HG02938 (cell line): ENCODE results near the gene CSF1R.

Experiments used
- ATAC-seq: cut with Tn5 transposase; IDR thresholded peaks from one replicate; pipeline ENCODE4 v1.9.1; 2021; ENCODE audit warnings: mild to moderate bottlenecking, moderate library complexity; ENCODE audit not compliant: unreplicated experiment

CSF1R gene

DNA sequence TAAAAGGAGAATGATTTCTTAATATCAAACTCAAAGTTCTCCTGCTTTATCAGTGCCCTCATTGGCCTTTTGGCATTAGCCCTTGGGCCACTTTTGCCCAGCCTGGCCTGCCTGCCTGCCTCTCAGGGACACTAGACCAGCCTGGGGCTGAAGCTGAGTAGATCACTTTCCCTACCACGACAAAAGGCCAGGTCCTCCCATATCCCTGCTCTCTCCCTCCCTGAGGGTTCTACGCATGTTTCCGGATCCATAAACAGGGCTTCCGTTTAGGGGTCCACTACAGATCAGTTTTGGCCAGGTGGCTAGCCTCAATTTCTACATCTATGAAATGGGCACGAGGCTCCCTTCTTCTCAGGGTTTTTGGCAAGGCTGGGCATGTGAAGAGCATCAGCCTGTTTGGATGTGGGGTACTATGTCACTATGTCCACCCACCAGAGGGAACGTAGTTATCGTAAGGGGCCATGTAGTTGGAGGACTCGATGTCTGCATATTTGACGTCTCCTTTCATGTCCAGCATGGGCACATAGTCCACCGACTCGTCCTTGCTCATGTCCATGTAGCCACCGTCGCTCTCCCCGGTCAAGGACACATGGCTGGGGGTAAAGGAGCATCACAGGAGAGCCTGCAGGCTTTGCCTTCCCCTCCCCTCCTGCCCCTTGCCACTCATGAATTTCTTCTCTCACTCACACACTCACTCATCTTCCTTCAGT, 35.2 kb upstream of the CSF1R start:
- no peak for ATAC-seq

DNA sequence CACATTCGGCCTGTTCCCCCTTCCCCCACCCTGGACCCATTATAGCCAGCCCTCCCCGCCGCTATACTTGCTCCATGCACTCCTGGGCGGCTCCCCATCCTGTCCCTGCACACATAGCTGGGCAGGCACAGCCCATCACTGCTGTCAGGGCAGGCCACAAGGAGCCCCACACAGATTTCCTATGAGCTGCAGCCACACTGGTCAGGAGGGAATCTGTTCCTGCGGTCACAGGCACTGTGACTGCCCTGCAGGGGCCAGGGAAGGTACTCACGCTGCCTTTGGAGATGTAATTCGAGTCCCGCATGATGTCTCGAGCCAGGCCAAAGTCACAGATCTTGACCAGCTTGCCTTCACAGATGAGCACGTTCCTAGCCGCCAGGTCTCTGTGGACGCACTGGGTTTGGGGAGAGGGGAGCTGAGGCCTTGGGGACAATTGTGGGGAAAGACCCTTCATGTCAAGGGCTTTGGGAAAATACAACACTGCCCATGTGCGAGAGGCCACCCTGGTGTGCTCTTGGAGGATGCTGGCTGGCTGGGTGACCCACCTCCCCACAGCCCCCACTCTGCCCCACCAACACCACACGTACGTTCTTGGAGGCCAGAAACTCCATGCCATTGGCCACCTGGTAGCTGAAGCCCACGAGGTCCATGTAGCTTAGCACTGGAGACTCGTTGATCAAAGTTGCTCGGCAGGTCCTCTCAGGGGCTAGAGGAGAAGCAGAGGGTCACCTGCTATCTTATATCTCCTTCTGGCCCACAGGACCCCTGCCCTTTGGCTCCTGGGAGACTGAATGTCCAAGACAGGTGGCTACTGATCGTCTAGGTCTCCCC, 34.5 kb upstream of the CSF1R start:
- no peak for ATAC-seq

DNA sequence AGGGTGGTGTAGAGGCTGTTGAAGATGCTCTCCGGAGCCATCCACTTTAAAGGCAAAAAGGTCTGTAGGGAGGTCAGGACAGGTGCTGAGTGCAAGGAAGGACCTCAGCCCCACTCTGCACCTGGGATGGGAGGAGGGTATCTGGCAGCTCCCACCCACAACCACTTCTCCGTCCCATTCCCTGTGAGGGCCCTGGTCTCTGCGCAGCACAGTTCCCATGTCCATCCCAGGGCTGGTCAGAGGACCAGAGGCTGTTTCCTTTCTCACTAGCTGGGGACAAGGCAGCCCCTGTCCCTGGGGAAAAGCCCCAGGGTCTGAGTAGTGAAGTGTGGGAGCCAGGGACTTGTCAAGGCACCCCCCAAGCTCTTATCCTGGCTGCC, 33.7 kb upstream of the CSF1R start:
- ATAC-seq, result no peak

DNA sequence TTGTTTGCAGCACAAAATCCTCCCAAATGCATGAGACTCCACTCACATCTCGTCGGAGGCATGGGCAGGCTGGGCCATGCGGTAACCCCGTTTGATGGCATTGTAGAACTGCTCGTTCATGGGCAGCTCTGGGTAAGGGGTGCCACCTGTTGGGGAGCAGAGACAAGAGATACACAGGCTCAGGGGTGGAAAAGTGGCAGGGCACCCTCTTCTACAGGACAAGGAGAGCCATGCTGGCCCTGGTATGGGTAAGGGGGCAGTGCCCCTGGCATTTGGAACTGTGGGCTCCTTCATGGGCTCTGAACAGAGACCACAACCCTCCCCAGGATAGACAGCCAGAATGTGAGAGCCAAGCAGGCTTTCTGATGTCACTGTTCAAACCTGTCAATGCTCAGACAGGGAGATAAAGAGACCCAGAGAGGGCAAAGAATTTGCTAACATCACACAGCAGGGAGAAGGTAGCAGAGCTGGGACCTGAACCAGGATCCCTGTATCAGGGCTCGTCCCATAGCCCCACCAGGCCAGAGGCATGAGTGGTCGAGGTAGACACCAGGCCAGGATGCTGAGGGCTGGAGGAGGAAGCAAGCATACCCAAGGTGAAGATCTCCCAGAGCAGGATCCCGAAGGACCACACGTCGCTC, 33.2 kb upstream of the CSF1R start:
- no peak for ATAC-seq

DNA sequence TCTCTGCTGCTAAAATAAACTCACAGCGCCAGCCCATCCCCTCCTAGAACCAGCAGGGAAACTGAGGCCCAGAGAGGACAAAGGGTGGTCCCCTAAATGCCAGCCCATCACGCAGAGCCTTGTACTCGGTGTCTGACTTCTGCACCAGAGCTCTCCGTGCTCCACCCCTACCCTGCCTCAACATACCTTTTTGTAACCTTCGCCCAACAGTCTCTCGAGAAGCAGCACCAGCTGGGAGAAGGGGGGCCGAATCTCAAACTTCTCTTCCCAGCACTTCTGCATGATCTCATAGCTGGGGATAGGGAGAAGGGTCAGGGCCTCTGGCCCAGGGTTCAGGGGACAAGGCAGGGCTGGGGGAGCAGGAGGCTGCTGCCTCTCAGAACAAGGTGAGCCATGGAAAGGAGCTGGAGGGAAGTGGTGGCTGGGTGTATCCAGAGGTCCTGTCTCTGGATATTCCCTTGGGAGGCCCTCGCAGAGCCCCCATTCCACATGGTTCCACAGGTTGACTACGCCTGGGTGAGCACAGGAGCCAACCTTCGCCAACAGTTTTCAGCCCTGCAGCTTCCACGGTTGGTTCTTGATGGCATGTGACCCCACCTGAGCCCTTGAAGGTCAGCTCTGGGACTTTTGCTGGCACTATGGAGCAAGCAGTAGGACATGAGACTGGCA, 32.3 kb upstream of the CSF1R start:
- no peak for ATAC-seq

DNA sequence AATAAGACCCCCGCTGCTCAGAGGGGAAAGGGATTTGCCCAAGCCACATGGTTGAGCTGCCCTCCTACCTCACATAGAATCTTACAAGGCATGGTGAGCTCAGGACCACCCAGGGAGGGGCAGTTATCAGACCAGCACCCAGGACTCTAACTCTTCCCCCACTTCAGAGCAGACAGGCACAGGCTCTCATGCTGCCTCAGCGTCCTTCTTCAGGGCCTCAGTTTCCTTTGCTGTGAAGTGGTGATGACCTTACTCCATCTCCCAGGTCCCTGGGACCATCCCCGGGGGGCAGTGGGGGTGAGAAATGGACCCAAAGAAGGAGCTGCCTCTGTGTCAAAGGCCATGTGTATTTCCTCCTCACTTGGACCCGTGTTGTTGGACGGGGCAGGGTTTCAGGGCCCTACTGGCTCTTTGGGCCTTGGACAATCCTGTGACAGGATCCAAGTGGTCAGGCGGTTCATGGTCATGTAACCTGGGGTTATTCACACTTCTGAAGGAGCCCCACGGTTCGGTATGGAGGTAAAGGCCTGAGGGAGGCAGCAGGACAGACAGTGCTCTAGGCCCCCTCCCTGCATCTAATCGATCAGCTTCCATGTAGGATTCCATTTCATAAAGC, 31.7 kb upstream of the CSF1R start:
- no peak for ATAC-seq

DNA sequence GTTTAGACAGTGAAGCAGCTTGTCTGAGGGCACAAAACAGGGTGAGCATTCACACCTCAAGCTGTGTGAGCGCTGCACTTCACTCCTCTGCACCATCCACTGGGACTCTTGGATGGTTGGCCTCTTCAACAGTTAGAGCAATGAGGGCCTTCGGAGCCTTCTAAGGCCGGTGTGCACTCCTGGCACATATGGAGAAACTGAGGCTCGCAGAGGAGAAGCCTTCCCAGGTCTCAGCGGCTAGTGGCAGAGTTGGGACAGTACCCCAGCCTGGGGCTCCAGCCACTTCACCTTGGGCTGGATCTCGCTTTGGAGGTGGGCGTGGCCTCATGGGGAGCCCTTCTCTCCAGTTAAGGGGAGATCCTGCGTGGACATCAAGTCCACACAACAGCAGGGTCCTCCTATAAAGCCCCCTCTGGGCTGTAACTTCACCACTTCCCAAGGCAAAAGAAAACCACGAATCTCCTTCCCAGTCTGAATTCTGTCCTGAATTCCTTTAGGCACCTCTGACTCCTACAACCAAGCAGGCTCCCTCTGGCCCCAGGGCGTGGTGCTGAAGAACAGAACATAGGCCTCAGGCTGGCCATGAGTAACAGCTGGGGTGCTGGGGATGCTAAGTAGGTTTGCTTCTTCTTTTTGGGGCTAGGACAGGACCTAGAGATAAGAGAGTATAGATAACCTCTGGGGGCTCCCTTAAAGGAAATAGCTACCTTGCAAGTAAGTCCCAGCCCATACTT, 30.5 kb upstream of the CSF1R start:
- ATAC-seq, result no peak

DNA sequence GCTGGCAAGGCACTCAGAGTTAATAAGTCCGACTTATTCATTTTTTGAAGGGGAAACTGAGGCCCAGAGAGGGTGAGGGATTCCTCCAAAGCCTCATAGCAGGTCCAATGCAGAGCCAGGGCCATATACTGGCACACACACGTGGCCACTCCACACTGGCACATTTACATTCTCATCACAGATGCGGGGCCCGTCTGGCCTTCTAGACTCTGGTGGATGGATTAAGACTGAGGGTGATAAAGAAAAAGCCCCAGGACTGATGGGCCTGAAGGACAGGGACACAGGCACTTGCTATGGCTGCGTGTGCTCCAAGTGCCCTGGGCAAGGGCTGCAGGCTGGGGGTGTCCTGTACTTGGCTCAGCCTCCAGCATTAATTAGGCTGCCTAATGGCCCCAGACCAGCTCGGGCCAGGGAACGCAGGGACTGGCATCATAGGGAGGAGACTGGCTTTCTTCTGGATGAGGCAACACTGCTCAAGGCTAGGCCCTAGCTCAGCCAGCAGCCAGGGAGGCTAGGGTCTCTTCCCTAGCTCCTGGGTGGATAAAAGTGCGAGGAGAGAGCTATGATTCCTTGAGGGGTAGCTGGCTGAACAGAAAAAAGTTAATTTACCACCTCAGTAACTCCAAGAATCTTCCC, 28.5 kb upstream of the CSF1R start:
- no peak for ATAC-seq

DNA sequence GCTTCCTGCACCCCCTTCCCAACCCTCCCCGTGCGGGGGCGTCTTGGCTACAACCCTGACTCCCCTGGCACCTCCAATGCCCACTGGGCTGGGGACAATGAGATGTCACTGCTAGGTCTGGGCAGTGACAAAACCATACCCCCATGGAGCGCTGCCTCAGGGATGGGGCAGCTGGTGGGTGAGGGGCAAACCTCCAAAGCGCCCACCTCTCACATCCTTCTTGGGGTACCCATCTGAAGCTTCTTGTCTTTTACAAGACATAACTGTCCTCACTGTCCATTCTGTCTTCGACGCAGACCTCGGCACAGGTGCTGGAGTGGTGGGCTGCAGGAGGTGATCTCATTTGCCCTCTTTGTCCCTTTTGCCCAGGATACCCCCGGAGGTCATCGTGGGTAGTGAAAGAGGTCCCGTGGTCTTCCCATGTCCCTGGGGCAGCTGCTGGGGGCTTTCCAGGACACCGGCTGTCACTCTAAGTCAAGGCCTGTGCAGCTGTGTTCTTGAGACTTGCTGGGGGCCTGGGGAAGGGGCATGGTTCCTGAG, 27.8 kb upstream of the CSF1R start:
- no peak for ATAC-seq

DNA sequence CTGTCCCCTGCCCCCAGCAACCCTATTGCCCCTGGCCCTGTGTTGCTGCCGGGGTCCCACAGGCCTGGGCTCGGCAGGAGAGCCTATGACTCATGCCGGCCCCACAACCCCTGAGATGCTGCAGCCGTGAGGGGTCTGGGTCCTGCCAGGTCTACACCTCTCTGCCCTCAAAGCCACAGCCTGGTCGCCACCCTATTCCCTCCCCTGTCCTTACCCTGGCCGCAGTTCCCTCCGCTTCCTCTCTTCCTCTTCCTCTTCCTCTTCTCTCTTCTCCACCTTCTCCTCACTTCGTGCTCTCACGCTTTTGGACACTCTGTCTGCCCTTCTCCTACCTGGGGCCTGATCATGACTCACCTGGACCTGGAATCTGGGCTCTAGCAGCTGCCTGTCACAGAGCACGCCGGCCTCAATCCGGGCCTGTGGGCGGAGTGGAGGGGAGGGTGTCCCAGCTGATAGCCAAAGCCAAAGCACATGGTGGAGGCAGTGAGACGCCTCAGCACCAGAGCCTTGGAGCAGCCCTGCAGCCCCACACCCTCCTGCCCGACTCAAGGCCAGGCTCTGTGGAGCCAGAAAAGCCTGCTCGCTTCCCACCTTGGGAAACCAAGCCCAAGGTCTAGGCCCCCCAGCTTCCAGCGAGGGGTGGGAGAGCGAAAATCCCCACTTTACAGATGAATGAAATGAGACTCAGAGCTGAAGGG, 26.8 kb upstream of the CSF1R start:
- no peak for ATAC-seq

DNA sequence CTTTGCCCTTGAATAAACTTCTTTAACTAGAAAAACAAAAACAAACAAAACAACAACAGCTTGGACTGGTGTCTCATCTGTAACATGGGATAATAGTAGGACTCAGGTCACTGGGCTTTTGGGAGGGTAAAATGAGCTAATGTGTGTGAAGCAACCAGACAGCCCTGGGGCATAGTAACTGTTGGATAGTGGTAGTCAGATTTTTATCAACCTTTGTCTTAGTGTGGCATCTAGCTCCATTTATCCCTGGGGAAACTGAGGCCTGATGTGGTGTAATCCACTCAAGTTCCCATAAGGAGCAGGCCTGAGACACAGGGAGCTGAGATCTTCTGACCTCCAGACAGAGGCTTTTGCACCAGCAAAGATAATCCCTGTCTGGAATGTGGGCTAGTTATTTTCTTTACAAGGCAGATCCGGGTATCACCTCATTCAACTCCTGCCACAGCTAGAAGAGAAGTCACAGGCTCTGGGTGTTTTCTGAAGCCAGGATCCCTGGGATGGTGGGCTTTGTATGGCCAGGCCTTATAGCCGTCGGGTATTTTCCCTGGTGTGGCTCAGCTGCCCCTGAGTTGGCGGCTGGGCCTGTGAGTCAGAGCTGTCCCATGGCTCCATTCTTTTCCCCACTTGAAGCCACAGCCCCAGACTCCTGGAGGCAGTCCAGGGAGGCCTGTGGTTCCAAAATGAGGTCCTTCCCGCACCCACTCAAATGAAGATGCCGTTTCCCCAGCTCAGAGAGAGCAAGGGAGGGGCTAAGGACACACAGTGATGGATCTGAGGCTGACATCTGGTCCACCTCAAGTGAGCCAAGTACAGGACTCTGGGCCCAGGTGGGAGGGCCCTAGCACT, 26.1 kb upstream of the CSF1R start:
- no peak for ATAC-seq

DNA sequence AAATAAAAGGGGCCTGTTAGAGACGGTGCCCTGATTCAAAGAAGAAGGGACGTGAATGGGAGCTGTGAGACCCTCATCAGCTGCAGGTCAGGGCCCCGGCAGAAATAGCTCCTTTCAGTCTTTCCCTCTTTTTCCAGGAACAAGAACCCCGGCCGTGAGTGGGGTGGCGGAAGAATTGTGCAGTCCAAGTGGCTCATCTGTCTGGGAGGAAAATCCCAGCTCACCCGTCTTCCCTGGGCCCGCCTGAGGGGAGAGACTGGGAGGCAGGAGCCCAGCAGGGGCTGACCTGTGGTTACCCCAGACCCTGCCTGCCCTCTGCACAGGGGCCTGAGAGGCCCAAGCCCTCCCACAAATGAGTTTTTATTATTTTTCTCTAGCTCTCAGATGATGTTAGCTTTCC, 24.8 kb upstream of the CSF1R start:
- no peak for ATAC-seq

DNA sequence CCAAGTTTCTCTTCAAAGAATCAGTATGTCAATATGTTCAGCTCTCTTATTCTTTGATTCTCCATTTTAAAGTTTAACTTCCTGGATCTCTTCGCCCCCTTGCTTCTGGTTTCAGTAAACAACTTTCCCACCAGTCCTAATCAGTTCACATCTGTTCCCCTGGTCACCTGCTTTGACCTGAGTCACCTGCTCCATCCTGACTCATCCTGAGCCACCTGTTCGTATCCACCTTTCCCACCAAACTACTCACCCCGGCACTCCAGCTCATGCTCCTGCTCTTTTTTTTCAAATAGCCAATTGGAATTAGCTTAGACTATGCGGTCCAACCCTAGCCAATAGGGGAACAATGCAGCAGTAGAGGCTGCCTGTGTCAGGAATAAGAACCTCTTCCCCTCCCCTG, 23.6 kb upstream of the CSF1R start:
- no peak for ATAC-seq

DNA sequence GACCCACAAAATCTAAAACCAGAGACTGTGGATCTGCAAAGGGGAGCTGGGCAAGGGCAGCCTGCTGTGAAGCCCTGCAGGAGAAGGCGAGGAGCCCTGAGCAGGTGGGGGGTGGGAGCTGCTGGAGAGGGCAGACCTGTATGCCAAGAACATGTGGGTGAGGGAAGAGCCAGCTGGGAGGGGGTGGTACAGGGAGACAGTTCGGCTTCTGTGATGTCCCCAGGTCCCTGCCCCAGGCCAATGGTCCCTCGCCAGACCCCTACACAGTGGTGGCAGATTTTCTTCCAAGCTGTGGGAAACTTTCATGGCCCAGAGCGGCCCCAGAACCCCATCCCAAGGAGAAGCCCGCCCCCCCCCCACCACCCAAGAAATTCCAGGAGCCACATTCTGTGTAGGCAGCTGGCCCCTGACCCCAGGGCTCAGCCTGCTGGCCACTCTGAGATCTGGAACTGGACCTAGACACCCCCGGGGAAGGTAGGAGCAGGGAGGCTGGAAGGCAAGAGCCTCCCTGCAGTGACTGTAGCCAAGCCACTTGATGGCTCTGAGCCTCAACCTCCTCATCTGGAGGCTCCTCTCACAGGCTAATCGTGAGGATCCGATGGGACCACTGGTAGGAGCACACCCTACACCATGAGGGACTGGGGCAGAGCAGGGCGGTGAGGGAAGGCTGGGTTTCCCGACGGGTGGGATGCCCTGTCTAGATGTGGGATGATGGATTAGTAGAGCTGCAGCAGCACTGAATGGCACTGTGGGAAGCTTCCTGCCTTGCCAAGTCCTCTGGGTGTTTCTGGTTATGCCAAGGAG, 22.6 kb upstream of the CSF1R start:
- ATAC-seq, result no peak

DNA sequence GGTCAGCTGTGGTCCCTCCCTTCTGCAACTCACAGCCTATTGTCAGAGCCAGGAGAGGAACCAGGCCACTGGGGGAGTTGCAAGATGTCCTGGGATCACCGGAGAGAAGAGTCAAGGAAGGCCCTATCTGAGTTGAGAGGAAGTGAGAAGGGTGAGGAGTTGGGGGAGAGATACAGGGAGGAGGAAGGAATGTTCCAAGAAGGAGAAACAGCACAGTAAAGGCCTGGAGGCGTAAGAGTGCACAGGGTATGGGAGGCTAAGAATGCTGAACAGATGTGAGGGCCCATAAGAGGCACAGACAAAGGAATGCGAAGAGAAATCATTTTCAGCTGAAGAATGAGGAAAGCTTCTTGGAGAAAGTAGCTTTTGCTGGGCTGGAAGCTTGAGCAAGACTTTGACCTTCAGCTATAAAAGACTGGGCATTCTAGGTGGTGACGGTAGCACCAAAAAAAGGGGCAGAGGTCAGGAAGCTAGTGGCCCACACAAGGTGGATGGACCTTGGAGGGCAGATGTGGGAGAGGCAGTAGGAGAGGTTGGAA, 21.6 kb upstream of the CSF1R start:
- no peak for ATAC-seq

DNA sequence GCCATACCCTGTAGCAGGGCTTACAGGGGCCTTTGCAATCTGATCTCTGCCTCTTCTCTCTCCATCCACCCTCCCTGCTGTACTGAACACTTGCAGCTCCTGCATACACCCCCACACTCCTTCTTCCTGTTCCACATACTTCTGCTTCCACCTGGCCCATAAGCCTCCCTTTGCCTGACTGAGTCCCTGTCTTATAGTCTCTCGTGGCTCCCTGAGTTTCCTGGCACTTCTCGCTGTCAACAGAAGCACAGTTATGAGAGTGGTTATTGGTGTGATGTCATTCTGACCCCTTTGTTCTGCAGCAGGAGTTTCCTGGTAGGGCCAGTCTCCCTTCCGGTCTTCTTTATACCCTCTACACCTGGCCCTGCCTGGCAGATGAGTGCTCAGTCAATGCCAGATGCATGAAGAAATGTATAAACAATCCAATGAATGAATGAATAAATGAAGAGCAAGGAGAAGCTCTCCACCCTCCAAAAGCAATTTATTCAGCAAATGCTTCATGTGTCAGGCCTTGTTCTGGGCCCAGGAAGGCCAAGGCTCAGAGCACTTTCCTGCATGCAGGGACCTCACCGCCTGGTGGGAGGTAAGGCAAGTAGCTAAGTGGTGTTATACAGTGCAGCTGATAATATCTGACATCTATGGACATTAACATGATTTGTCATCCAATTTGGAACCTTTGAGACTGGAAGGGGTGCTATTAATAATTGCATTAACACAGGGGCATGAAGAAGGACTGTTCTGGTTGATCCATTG, 20.5 kb upstream of the CSF1R start:
- ATAC-seq, result no peak
